OCI-LY1 (cell line): ENCODE data around the gene CYBA.

Experiments
- H2AFZ ChIP-seq: fragments of 200-600 bp; sonication (generic), shearing (Covaris generic); 2 replicates; pipeline ENCODE4 v1.6.0; 2014; ENCODE audit warnings: antibody characterized with exemption, mild to moderate bottlenecking, low read length
- H3F3A ChIP-seq: fragments of 200-600 bp; sonication (generic), shearing (Covaris generic); 2 replicates; pipeline ENCODE4 v1.6.0; 2014; ENCODE audit warnings: mild to moderate bottlenecking, antibody characterized with exemption, low read length, moderate library complexity; ENCODE audit not compliant: insufficient read depth
- H3K27ac ChIP-seq: fragments of 200-600 bp; sonication (generic); 2 replicates; pipeline ENCODE4 v1.5.1; 2014; ENCODE audit warnings: low read length, mixed run types, mild to moderate bottlenecking, low read depth; ENCODE audit not compliant: poor library complexity, severe bottlenecking
- H3K27me3 ChIP-seq: fragments of 200-600 bp; sonication (generic); 2 replicates; pipeline ENCODE4 v1.6.0; 2014; ENCODE audit warnings: antibody characterized with exemption, mild to moderate bottlenecking, low read length, moderate library complexity; ENCODE audit not compliant: insufficient read depth
- H3K36me3 ChIP-seq: fragments of 200-600 bp; sonication (generic); 2 replicates; pipeline ENCODE4 v1.6.1; 2014; ENCODE audit warnings: mild to moderate bottlenecking, antibody characterized with exemption, low read length, moderate library complexity, mixed read lengths; ENCODE audit not compliant: insufficient read depth
- H3K4me1 ChIP-seq: fragments of 200-600 bp; sonication (generic); 2 replicates; pipeline ENCODE4 v1.5.1; 2014; ENCODE audit warnings: mild to moderate bottlenecking, low read length, moderate library complexity; ENCODE audit not compliant: insufficient read depth, severe bottlenecking
- H3K4me2 ChIP-seq: fragments of 200-600 bp; sonication (generic), shearing (Covaris generic); 2 replicates; pipeline ENCODE4 v1.6.1; 2014; ENCODE audit warnings: low read length
- H3K4me3 ChIP-seq: fragments of 200-600 bp; sonication (generic); 2 replicates; pipeline ENCODE4 v1.5.1; 2014; ENCODE audit warnings: low read length, low read depth, mild to moderate bottlenecking, mixed read lengths; ENCODE audit not compliant: poor library complexity, severe bottlenecking
- H3K79me2 ChIP-seq: fragments of 200-600 bp; shearing (Covaris generic); 2 replicates; pipeline ENCODE4 v1.6.1; 2016; ENCODE audit warnings: mixed run types, low read length, mixed read lengths; ENCODE audit not compliant: insufficient read depth
- H3K9ac ChIP-seq: fragments of 200-600 bp; sonication (generic), shearing (Covaris generic); 2 replicates; pipeline ENCODE4 v1.6.1; 2014; ENCODE audit warnings: mild to moderate bottlenecking, low read length, mixed read lengths
- H3K9me2 ChIP-seq: fragments of 200-600 bp; sonication (generic), shearing (Covaris generic); 2 replicates; pipeline ENCODE4 v1.6.1; 2014; ENCODE audit warnings: low read depth, mild to moderate bottlenecking, low read length, mixed read lengths
- H3K9me3 ChIP-seq: fragments of 200-600 bp; shearing (Covaris generic); 2 replicates; pipeline ENCODE4 v1.6.1; 2014; ENCODE audit warnings: low read length, mixed read lengths
- H4K20me1 ChIP-seq: fragments of 200-600 bp; sonication (generic), shearing (Covaris generic); 2 replicates; pipeline ENCODE4 v1.6.0; 2016; ENCODE audit warnings: mild to moderate bottlenecking, low read length; ENCODE audit not compliant: insufficient read depth
- EZH2 ChIP-seq: fragments of 200-600 bp; sonication (generic), shearing (Covaris generic); IDR thresholded peaks from 2 replicates; pipeline ENCODE4 v1.8.0; 2017; ENCODE audit warnings: borderline replicate concordance, mixed run types, mild to moderate bottlenecking, antibody characterized with exemption, low read length, moderate library complexity, mixed read lengths
- TF ChIP-seq, protein P1 (sequence below): fragments of 200-600 bp; sonication (generic), shearing (Covaris generic); IDR thresholded peaks from 2 replicates; pipeline ENCODE4 v1.5.1; 2017; ENCODE audit warnings: mild to moderate bottlenecking, antibody characterized with exemption, low read length, moderate library complexity, mixed read lengths

CYBA gene

DNA sequence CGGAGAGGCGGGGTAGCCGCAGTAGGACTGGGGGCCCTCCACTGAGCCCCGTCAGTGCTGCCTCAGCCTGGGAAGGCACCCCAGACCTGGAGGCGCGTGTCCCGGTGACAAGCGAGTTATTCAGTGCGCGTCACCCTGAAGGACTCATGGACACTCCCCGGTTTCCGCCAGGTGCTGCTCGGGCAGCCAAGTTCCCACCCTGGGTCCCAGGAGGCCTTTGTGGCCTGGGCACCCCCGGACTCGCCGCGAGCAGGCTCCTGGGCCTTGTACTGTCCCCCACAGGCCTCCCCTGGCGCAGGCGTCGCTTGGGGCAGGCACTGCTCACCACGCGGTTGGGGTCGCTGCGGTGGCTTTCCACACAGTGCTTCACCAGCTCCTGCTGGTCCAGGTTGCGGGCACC, 47.8 kb upstream of the CYBA start:
- Histone ChIP-seq H3K27ac (no peak overlapping the region), H3K9me2 (no peaks in the 10 kb centered on the region)

DNA sequence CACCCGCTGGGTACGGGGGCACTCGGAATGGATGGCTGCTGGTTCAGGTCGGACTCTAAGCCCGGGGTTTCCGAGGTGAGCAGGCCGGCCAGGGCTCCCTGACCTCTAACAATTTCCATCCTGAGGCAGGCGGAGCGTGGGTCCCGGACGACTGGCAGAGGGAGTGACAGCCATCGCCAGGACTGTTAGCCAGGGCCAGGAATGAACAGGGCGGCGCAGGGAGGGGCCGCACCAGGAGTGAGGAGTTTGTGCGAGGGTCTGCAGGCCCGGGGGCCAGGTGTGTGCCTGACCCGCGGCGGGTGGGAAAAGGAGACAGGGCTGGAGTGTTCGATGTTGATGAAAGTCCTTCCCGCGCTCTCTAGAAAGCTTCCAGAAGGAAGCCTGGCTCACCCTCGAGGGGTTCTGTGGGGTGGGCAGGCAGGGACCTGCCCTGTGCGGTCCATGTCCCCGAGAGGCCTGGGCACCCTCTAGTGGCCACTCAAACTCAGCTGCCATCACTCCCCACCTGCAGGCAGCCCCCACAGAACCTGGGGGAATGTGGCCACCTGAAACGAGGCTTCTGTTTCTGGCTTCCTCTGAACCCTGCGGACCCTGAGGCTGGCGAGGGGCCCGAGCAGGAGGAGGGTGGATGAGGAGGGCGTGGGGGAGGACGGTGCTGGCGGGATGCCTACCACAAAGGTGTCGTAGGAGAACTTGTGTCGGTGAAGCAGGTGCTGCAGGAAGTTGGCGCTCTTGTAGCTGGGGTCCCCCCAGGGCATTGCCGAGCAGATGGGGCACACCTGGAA, 47.2 kb upstream of the CYBA start:
- no peak overlapping the region for H3K9ac ChIP-seq

More for the DNA sequence above, 47.8 kb upstream of the CYBA start:
- Histone ChIP-seq H3K36me3 (peaks cover 7% of the 10 kb centered on the region; the same call in 1 of the 2 replicates), H3K4me3 (no peak overlapping the region), H3K4me2 (no peak overlapping the region), H3K9ac (no peak overlapping the region), H4K20me1 (no peaks in the 10 kb centered on the region), H2AFZ (no peak overlapping the region), H3K4me1 (peaks cover 25% of the 10 kb centered on the region), H3K27me3 (peaks cover 8% of the 10 kb centered on the region; the same call in 1 of the 2 replicates), H3K79me2 (no peaks in the 10 kb centered on the region), H3K9me3 (no peaks in the 10 kb centered on the region), H3F3A (no peaks in the 10 kb centered on the region)
- no peak for TF ChIP-seq EZH2
- TF ChIP-seq, protein P1, sequence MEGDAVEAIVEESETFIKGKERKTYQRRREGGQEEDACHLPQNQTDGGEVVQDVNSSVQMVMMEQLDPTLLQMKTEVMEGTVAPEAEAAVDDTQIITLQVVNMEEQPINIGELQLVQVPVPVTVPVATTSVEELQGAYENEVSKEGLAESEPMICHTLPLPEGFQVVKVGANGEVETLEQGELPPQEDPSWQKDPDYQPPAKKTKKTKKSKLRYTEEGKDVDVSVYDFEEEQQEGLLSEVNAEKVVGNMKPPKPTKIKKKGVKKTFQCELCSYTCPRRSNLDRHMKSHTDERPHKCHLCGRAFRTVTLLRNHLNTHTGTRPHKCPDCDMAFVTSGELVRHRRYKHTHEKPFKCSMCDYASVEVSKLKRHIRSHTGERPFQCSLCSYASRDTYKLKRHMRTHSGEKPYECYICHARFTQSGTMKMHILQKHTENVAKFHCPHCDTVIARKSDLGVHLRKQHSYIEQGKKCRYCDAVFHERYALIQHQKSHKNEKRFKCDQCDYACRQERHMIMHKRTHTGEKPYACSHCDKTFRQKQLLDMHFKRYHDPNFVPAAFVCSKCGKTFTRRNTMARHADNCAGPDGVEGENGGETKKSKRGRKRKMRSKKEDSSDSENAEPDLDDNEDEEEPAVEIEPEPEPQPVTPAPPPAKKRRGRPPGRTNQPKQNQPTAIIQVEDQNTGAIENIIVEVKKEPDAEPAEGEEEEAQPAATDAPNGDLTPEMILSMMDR = no peak

DNA sequence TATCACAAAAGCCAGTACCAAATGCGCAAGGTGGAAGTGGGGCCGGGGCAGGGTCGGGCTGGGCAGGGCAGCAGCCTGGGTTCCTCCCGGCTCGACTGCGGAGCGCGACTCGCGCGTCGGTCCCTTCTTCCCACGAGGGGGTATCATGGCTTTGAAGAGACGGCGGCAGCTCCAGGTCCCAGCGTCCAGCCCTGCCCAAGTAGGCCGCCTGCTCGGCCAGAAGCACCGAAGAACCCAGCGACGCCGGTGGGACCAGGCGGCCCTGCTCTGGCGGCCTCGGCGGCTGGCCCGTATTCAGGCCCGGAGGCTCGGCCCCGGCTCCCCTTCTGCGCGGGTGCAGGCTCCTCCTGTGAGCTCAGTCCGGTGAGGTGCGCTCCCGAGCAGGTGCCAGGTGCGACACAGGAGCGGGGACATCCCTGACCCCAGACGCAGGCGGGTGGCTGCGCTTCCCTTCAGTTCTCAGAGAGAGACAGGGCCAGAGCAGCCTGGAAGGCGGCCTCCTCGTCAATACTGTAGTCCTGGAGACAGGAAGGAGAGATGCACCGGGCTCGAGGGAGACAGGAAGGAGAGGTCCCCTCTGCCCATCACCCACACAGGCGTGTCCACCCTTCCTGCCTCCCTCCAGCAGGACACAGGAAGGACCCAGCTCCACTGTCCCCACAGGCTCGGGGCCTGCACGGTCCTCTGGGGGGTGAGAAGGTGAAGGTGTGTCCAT, 46.4 kb upstream of the CYBA start:
- TF ChIP-seq, protein P1 = no peak
- TF ChIP-seq EZH2 = no peak
- no peak overlapping the region for H2AFZ ChIP-seq
- H3K4me3 ChIP-seq = no peak overlapping the region
- no peaks in the 10 kb centered on the region for H3K9me2 ChIP-seq
- H3F3A ChIP-seq = no peaks in the 10 kb centered on the region
- peaks cover 7% of the 10 kb centered on the region; the same call in 1 of the 2 replicates for H3K36me3 ChIP-seq
- no peak overlapping the region for H3K9ac ChIP-seq
- H3K4me1 ChIP-seq = peaks cover 12% of the 10 kb centered on the region
- no peaks in the 10 kb centered on the region for H4K20me1 ChIP-seq
- no peaks in the 10 kb centered on the region for H3K9me3 ChIP-seq
- H3K27ac ChIP-seq = no peak overlapping the region
- no peaks in the 10 kb centered on the region for H3K79me2 ChIP-seq
- peaks cover 8% of the 10 kb centered on the region; the same call in 1 of the 2 replicates for H3K27me3 ChIP-seq
- no peak overlapping the region for H3K4me2 ChIP-seq

More for the DNA sequence above, 47.2 kb upstream of the CYBA start:
- Histone ChIP-seq H3K36me3 (peaks cover 7% of the 10 kb centered on the region; the same call in 1 of the 2 replicates), H3K4me1 (peaks cover 18% of the 10 kb centered on the region), H3K27ac (no peak overlapping the region), H2AFZ (no peak overlapping the region), H3K27me3 (peaks cover 8% of the 10 kb centered on the region; the same call in 1 of the 2 replicates), H4K20me1 (no peaks in the 10 kb centered on the region), H3F3A (no peaks in the 10 kb centered on the region), H3K9me2 (no peaks in the 10 kb centered on the region), H3K9me3 (no peaks in the 10 kb centered on the region), H3K4me2 (no peak overlapping the region), H3K4me3 (no peak overlapping the region), H3K79me2 (no peaks in the 10 kb centered on the region)
- no peak for TF ChIP-seq EZH2
- TF ChIP-seq, protein P1 = no peak
